DMS79 treated with DMSO at 0.1 percent for 48 hours (cell line): ENCODE measurements around the gene KRTAP19-8.

Experiments
- DNase-seq: peaks from one replicate; lab custom pipeline; 2025; lab: John Stamatoyannopoulos, UW

Gene KRTAP19-8

GRCh38 chr21:31012133-31013089 is 25.9 kb downstream of the KRTAP19-8 start:
- no peak for DNase-seq

- no peak for DNase-seq
Observed at GRCh38 chr21:31011412-31011811, 26.9 kb downstream of the KRTAP19-8 start.

GRCh38 chr21:31008355-31008754 is 29.9 kb downstream of the KRTAP19-8 start:
- DNase-seq: no peak

- DNase-seq: no peak
Observed at GRCh38 chr21:31005019-31005418, 33.3 kb downstream of the KRTAP19-8 start.

GRCh38 chr21:31003471-31003870 is 34.8 kb downstream of the KRTAP19-8 start:
- no peak for DNase-seq

- DNase-seq: no peak
Observed at GRCh38 chr21:30997541-30997940, 40.7 kb downstream of the KRTAP19-8 start.

- DNase-seq: no peak
Observed at GRCh38 chr21:30996728-30997127, 41.5 kb downstream of the KRTAP19-8 start.

GRCh38 chr21:30994932-30995331 is 43.3 kb downstream of the KRTAP19-8 start:
- no peak for DNase-seq

- no peak for DNase-seq
Observed at GRCh38 chr21:30990514-30991262, 47.6 kb downstream of the KRTAP19-8 start.

- no peak for DNase-seq
Observed at GRCh38 chr21:30988706-30989105, 49.6 kb downstream of the KRTAP19-8 start.
